Smooth muscle cell (in vitro differentiated cells): ENCODE data around the gene FAT1. TPM values are rescaled to one million over a fixed set of nuclear protein-coding genes. Genes with fewer than 3 reads are reported as not detected.

Experiments used
- DNase-seq: peaks from one replicate; lab custom pipeline; 2025; ENCODE audit not compliant: unreplicated experiment; lab: John Stamatoyannopoulos, UW
- H2AFZ ChIP-seq: fragments of 200-600 bp; sonication (generic); 2 replicates; pipeline ENCODE4 v1.6.0; 2016; ENCODE audit warnings: antibody characterized with exemption, low read depth, mild to moderate bottlenecking
- H3F3A ChIP-seq: fragments of 200-600 bp; sonication (generic); 2 replicates; pipeline ENCODE4 v1.6.0; 2017; ENCODE audit warnings: antibody characterized with exemption, low read depth
- H3K27ac ChIP-seq: fragments of 200-600 bp; sonication (generic); 2 replicates; pipeline ENCODE4 v1.5.1; 2016; ENCODE audit warnings: low read depth, mild to moderate bottlenecking
- H3K27me3 ChIP-seq: fragments of 200-600 bp; sonication (generic); 2 replicates; pipeline ENCODE4 v1.6.1; 2016; ENCODE audit warnings: low read depth, mild to moderate bottlenecking
- H3K36me3 ChIP-seq: fragments of 200-600 bp; sonication (generic); 2 replicates; pipeline ENCODE4 v1.5.1; 2016; ENCODE audit warnings: low read depth
- H3K4me1 ChIP-seq: fragments of 200-600 bp; sonication (generic); 2 replicates; pipeline ENCODE4 v1.5.1; 2016; ENCODE audit warnings: low read depth
- H3K4me2 ChIP-seq: fragments of 200-600 bp; sonication (generic); 2 replicates; pipeline ENCODE4 v1.6.0; 2016; ENCODE audit warnings: mild to moderate bottlenecking
- H3K4me3 ChIP-seq: fragments of 200-600 bp; sonication (generic); 2 replicates; pipeline ENCODE4 v1.5.1; 2016; ENCODE audit warnings: mild to moderate bottlenecking
- H3K79me2 ChIP-seq: fragments of 200-600 bp; sonication (generic); 2 replicates; pipeline ENCODE4 v1.6.0; 2016; ENCODE audit warnings: low read depth, mild to moderate bottlenecking
- H3K9ac ChIP-seq: fragments of 200-600 bp; sonication (generic); 2 replicates; pipeline ENCODE4 v1.6.0; 2016; ENCODE audit warnings: low read depth
- H3K9me3 ChIP-seq: fragments of 200-600 bp; sonication (generic); replicated peaks from 2 replicates; pipeline ENCODE4 v1.5.1; 2016; ENCODE audit warnings: low read depth
- H4K20me1 ChIP-seq: fragments of 200-600 bp; sonication (generic); 2 replicates; pipeline ENCODE4 v1.6.0; 2016; ENCODE audit warnings: low read depth
- WGBS: methylation state at CpG from one replicate; pipeline ENCODE4 v1.1.7; 2016; ENCODE audit warnings: low lambda C conversion rate; 5-methylcytosine and 5-hydroxymethylcytosine counted together
- polyA plus RNA-seq: library from polyadenylated mRNA; unstranded; fragments of >200 nt; fragmentation: Nextera tagmentation; extraction: Ambion mirVana; gene quantifications from 2 replicates; pipeline ENCODE4 v1.2.1, GENCODE V29; 2016
- total RNA-seq: library from RNA; depleted of rRNA; stranded (reverse); fragments of >200 nt; gene quantifications from 2 replicates; pipeline ENCODE4 v1.2.3, GENCODE V29; 2014
- TF ChIP-seq, protein P1 (sequence below): fragments of 200-600 bp; sonication (generic); IDR thresholded peaks from 2 replicates; pipeline ENCODE4 v1.5.1; 2017; ENCODE audit warnings: borderline replicate concordance, mild to moderate bottlenecking, antibody characterized with exemption; ENCODE audit not compliant: insufficient read depth, poor library complexity, severe bottlenecking

Gene FAT1
- total and polyA plus RNA-seq, 2 experiments from 2014 or later, result 42.4 to 395 TPM

- 96% methylated on average over 6 of the region's 6 CpGs for WGBS
- H3K9ac ChIP-seq, result no peak overlapping the region
- no peaks in the 10 kb centered on the region for H3K79me2 ChIP-seq
- no peaks in the 10 kb centered on the region for H3K36me3 ChIP-seq
- TF ChIP-seq, protein P1, sequence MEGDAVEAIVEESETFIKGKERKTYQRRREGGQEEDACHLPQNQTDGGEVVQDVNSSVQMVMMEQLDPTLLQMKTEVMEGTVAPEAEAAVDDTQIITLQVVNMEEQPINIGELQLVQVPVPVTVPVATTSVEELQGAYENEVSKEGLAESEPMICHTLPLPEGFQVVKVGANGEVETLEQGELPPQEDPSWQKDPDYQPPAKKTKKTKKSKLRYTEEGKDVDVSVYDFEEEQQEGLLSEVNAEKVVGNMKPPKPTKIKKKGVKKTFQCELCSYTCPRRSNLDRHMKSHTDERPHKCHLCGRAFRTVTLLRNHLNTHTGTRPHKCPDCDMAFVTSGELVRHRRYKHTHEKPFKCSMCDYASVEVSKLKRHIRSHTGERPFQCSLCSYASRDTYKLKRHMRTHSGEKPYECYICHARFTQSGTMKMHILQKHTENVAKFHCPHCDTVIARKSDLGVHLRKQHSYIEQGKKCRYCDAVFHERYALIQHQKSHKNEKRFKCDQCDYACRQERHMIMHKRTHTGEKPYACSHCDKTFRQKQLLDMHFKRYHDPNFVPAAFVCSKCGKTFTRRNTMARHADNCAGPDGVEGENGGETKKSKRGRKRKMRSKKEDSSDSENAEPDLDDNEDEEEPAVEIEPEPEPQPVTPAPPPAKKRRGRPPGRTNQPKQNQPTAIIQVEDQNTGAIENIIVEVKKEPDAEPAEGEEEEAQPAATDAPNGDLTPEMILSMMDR, result no peak
- H3K27me3 ChIP-seq, result no peaks in the 10 kb centered on the region
- H3K4me1 ChIP-seq, result no peaks in the 10 kb centered on the region
- no peak for DNase-seq
- no peaks in the 10 kb centered on the region for H3F3A ChIP-seq
- H4K20me1 ChIP-seq, result no peaks in the 10 kb centered on the region
- H3K4me2 ChIP-seq, result no peak overlapping the region
- H3K27ac ChIP-seq, result no peak overlapping the region
- no peaks in the 10 kb centered on the region for H3K9me3 ChIP-seq
- no peak overlapping the region for H2AFZ ChIP-seq
- H3K4me3 ChIP-seq, result no peak overlapping the region
Measured at GRCh38 chr4:186752325-186752724, 28.7 kb upstream of the FAT1 start.

DNA sequence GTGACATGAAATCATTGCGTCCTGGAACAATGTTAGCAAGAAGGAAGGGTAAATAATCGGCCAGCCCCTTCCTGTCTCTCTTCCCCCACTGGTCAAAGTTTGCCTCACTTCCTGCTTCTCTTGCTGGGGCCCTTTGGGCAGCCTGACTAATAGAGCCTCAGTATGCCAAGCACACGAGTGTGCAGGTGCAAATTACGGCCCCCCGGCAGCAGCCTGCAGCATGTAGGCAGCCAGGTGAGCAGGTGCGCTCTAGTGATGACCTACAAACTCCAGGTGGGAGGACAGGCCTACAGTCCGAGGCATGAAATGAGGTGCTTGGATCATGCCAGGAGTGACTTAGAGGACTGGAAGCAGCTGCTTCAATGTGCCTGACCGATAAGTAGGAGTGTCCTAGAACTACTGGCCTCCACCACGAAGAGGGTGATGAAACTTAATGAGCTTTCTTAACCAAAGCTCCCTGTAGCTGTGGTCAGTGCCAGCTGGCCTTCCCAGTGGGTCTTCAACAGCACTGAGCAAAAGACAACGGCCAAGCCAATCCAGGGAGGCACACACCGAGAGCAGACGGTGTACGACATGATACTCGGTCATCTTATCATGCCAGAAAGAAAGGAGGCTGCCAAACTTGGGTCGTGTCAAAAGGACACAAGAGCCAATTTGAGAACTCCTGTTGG, 26.1 kb upstream of the FAT1 start:
- H3K4me2 ChIP-seq, result no peak overlapping the region
- H3K9ac ChIP-seq, result no peak overlapping the region
- no peaks in the 10 kb centered on the region for H3K27me3 ChIP-seq
- TF ChIP-seq, protein P1, result no peak
- no peaks in the 10 kb centered on the region for H4K20me1 ChIP-seq
- H3K36me3 ChIP-seq, result no peaks in the 10 kb centered on the region
- no peaks in the 10 kb centered on the region for H3K79me2 ChIP-seq
- no peaks in the 10 kb centered on the region for H3K4me1 ChIP-seq
- no peak overlapping the region for H3K27ac ChIP-seq
- WGBS, result 85% methylated on average over 15 of the region's 15 CpGs
- H3F3A ChIP-seq, result no peaks in the 10 kb centered on the region
- no peak overlapping the region for H3K4me3 ChIP-seq
- no peaks in the 10 kb centered on the region for H3K9me3 ChIP-seq
- H2AFZ ChIP-seq, result no peak overlapping the region
- no peak for DNase-seq

GRCh38 chr4:186746581-186746980, 22.9 kb upstream of the FAT1 start:
- H3K9ac ChIP-seq, result no peak overlapping the region
- H4K20me1 ChIP-seq, result no peaks in the 10 kb centered on the region
- no peak overlapping the region for H3K27ac ChIP-seq
- 86% methylated on average over 6 of the region's 6 CpGs for WGBS
- H2AFZ ChIP-seq, result no peak overlapping the region
- no peak overlapping the region for H3K4me2 ChIP-seq
- DNase-seq, result no peak
- H3K4me1 ChIP-seq, result no peaks in the 10 kb centered on the region
- no peak overlapping the region for H3K4me3 ChIP-seq
- H3F3A ChIP-seq, result no peaks in the 10 kb centered on the region
- no peaks in the 10 kb centered on the region for H3K27me3 ChIP-seq
- H3K36me3 ChIP-seq, result no peaks in the 10 kb centered on the region
- no peaks in the 10 kb centered on the region for H3K79me2 ChIP-seq
- TF ChIP-seq, protein P1, result no peak
- no peaks in the 10 kb centered on the region for H3K9me3 ChIP-seq

GRCh38 chr4:186743261-186743660, 19.6 kb upstream of the FAT1 start:
- no peaks in the 10 kb centered on the region for H3F3A ChIP-seq
- no peak overlapping the region for H3K4me2 ChIP-seq
- H3K9ac ChIP-seq, result no peak overlapping the region
- H3K4me3 ChIP-seq, result no peak overlapping the region
- H2AFZ ChIP-seq, result no peak overlapping the region
- H3K79me2 ChIP-seq, result no peaks in the 10 kb centered on the region
- DNase-seq, result no peak
- TF ChIP-seq, protein P1, result no peak
- H3K27ac ChIP-seq, result no peak overlapping the region
- no peaks in the 10 kb centered on the region for H3K4me1 ChIP-seq
- no peaks in the 10 kb centered on the region for H3K36me3 ChIP-seq
- no peaks in the 10 kb centered on the region for H3K9me3 ChIP-seq
- H3K27me3 ChIP-seq, result no peaks in the 10 kb centered on the region
- H4K20me1 ChIP-seq, result no peaks in the 10 kb centered on the region
- 86% methylated on average over 10 of the region's 10 CpGs for WGBS
